BJ (cell line): ENCODE measurements around the gene MRPL28. TPM values are rescaled to one million over a fixed set of nuclear protein-coding genes. Genes with fewer than 3 reads are reported as not detected.

Experiments used
- CTCF ChIA-PET: fragments of 350-600 bp; formaldehyde crosslinking; extraction: SDS; loops from one replicate; lab custom pipeline; 2021; ENCODE audit warnings: antibody characterized with exemption, inconsistent platforms; lab: Yijun Ruan, JAX
- POLR2A ChIA-PET: fragments of 300-600 bp; sonication (Branson Sonifier 250); formaldehyde crosslinking; extraction: SDS; loops from one replicate; lab custom pipeline; 2021; ENCODE audit warnings: antibody characterized with exemption; lab: Charles Lee
- DNase-seq: peaks from one replicate; pipeline ENCODE4 v3.0.0-alpha.2; 2011; ENCODE audit warnings: low read depth
- H3K27me3 ChIP-seq: 2 replicates; pipeline ENCODE4 v1.6.0; 2011; ENCODE audit warnings: low read length; ENCODE audit not compliant: control insufficient read depth, insufficient read depth
- H3K36me3 ChIP-seq: 2 replicates; pipeline ENCODE4 v1.5.1; 2011; ENCODE audit warnings: low read length; ENCODE audit not compliant: control insufficient read depth, insufficient read depth
- H3K4me3 ChIP-seq: 2 replicates; pipeline ENCODE4 v1.5.1; 2011; ENCODE audit warnings: low read depth, mild to moderate bottlenecking, control low read depth, low read length
- CTCF ChIP-seq: IDR thresholded peaks from 2 replicates; pipeline ENCODE4 v1.5.1; 2011; ENCODE audit warnings: low read depth, mild to moderate bottlenecking, control low read depth, inconsistent platforms, low read length, moderate library complexity; ENCODE audit not compliant: insufficient read depth
- polyA plus RNA-seq: library from polyadenylated mRNA; depleted of rRNA; stranded (reverse); fragments of >200 nt; gene quantifications from 2 replicates; pipeline ENCODE4 v1.2.3, GENCODE V29; 2011

Gene MRPL28
- polyA plus RNA-seq, 1 experiment = 188 TPM

GRCh38 chr16:397135-397661, 26.9 kb upstream of the MRPL28 start, which contains the start of gene NME4:
NME4 (plus strand) TSS chr16:397199; CDS start chr16:397223, 24 bp downstream.
- POLR2A ChIA-PET = no interaction called here
- Histone ChIP-seq H3K4me3 (peak within 1 kb of the TSS; percentile 62), H3K36me3 (peaks cover 10% of the 10 kb centered on the region), H3K27me3 (no peaks in the 10 kb centered on the region)
- CTCF ChIA-PET = interaction anchor here (1.0 to 1.6 kb wide), 3 partner anchors 10 to 98 kb away, joined by 3 read pairs; partner anchors contain the start of gene MRPL28
- no peak for DNase-seq
- no peak for TF ChIP-seq CTCF

DNA sequence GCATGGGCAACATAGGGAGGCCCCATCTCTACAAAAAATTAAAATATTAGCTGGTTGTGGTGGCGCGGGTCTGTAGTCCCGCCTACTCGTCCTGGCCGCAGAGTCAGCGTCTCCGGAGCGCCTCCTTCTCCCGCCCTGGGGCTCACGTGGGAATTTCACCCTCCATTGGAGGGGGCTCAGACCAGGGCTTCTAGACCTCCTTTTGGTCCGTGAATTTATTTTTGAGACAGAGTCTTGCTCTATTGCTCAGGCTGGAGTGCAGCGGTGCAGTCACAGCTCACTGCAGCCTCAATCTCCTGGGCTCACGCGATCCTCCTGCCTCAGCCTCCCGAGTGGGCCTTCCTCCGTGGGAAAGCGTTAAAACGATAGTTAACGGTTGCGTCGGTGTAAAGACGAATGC, 26.3 kb upstream of the MRPL28 start:
- CTCF ChIA-PET = interaction anchor here (0.6 kb wide), 1 partner anchor 43 kb away, joined by 3 read pairs; no protein-coding TSS in a partner anchor
- H3K4me3 ChIP-seq = peak overlapping the region; percentile 62
- POLR2A ChIA-PET = no interaction called here

GRCh38 chr16:396199-396598, 25.9 kb upstream of the MRPL28 start:
- ChIA-PET CTCF (interaction anchor here (0.6 kb wide), 1 partner anchor 42 kb away, joined by 3 read pairs; no protein-coding TSS in a partner anchor), POLR2A (no interaction called here)
- peak overlapping the region; percentile 62; the same call in 1 of the 2 replicates for H3K4me3 ChIP-seq
- H3K36me3 ChIP-seq = peaks cover 10% of the 10 kb centered on the region
- DNase-seq = no peak
- H3K27me3 ChIP-seq = no peaks in the 10 kb centered on the region
- no peak for TF ChIP-seq CTCF

More for the DNA sequence above, 26.3 kb upstream of the MRPL28 start:
- no peaks in the 10 kb centered on the region for H3K27me3 ChIP-seq
- H3K36me3 ChIP-seq = peaks cover 10% of the 10 kb centered on the region
- TF ChIP-seq CTCF = 0 out of 2 replicates have a peak, but pooled peaks have one; percentile 3
- DNase-seq = no peak

- ChIA-PET POLR2A (no interaction called here), CTCF (interaction anchor here (0.6 to 2.5 kb wide), 5 partner anchors 9 to 393 kb away, joined by 3 to 7 read pairs (median 4); partner anchors contain the start of gene RAB11FIP3)
- no peak for TF ChIP-seq CTCF
These were observed 22.2 kb upstream of the MRPL28 start for GRCh38 chr16:392450-393030.

DNA sequence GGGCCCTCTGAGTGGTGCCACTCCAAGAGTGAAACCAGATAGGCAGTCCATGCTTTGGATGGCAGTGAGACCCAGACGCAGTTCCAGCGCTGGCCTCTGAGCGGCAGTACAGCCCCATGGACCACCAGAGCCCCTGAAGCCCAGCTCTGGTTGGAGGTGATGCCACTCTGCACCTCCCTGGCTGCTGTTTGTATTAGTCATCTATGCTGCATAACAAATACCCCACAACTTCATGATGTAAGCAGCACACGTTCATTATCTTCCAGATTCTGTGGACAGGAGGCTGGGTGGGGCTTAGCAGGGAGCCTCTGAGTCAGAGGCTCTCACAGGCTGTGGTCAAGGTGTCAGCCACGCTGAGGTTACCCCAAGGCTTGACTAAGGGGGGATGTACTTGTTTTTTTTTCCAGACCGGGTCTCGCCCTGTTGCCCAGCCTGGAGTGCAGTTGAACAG, 21.6 kb upstream of the MRPL28 start:
- no peaks in the 10 kb centered on the region for H3K36me3 ChIP-seq
- peak; percentile 79 for TF ChIP-seq CTCF
- DNase-seq = no peak
- no peak overlapping the region for H3K4me3 ChIP-seq
- no peaks in the 10 kb centered on the region for H3K27me3 ChIP-seq
- CTCF ChIA-PET = interaction anchor here (0.6 to 2.5 kb wide), 7 partner anchors 9 to 393 kb away, joined by 3 to 7 read pairs (median 4); partner anchors contain the start of gene RAB11FIP3
- POLR2A ChIA-PET = no interaction called here

More at GRCh38 chr16:392450-393030, 22.2 kb upstream of the MRPL28 start:
- H3K27me3 ChIP-seq = no peaks in the 10 kb centered on the region
- no peaks in the 10 kb centered on the region for H3K36me3 ChIP-seq
- no peak for DNase-seq
- H3K4me3 ChIP-seq = no peak overlapping the region
